HG03457 (cell line): Measurements from ENCODE around the gene WDR44.
A peak's percentile ranks its signal among the peaks of the same experiment; 100 is the strongest.
"Not testable (repeated sequence)": the region's sequence is repeated elsewhere in the genome, so short reads cannot be mapped to it uniquely, and the experiment has no call there.

Source experiments
- ATAC-seq: cut with Tn5 transposase; IDR thresholded peaks from one replicate; pipeline ENCODE4 v1.9.1; 2021; ENCODE audit warnings: moderate number of reproducible peaks; ENCODE audit not compliant: unreplicated experiment

WDR44 gene

DNA sequence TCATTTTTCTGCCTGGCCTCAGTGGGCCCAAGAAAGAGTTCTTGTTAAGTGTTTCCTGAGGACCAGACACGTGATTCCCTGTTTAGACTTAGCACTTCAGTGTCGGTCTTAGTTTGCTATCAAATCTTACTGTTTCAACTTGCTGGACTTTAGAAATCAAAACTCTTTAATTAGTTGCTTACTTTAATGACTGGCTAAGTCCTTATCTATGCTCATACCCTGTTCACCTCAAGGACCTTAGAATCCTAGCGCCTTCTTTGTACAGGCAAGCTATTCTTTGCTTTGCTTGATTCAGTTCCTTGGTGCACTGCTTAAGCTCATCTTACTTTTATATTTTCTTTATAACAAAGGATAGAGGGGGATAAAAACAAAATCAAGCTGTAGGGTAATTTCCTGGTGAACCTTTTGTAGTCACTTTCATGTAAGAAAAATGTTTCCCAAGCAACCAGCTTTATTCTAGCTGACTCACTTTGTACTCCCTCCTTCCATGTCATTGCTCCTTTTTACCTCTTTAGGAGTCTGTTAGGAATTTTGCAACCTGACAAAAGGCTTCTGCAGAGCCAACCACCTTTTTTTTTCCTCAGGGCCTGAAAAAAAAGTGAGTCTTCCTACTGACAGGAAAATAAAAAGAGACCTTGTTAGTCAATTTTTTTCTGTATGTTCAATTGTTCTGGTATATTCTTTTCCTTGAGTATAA lies 14.7 kb downstream of the WDR44 start:
- no peak for ATAC-seq

DNA sequence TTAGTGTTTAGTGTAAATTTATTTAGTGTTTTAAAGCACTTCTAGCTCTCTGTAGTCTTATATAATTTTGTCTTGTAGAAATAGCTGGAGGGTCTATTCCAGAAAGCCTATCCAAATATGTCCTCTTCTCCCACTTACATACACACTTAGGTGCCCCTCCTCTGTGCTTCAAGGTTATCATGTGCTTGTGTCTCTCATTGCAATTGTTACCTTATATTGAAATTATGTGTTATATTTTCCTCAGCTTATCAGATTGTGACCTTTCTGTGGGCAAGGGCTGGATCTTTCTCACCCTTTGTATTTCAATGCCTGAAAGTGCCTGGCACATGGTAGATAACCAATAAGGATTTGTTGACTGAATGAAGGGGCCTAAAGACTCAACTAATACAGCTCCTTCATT lies 18.4 kb downstream of the WDR44 start:
- no peak for ATAC-seq

DNA sequence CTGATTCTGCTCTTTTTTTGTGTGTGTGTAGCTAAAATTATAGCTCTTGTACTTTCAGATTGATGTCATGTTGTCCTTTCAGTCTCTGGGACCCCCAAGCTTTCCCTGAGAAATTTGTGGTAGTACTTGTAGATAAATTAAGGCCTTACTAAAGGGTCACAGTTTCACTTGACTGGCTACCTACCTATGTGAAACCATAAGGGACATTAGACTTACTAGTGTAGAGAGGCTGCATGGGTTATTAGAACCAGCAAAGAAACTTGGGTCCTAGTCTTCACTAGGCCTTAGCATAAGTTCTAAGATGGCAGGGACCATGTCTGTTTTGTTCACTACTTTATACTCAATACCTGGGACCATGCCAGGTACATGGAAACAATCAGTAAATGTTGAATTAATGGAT lies 21.4 kb downstream of the WDR44 start:
- ATAC-seq = no peak

DNA sequence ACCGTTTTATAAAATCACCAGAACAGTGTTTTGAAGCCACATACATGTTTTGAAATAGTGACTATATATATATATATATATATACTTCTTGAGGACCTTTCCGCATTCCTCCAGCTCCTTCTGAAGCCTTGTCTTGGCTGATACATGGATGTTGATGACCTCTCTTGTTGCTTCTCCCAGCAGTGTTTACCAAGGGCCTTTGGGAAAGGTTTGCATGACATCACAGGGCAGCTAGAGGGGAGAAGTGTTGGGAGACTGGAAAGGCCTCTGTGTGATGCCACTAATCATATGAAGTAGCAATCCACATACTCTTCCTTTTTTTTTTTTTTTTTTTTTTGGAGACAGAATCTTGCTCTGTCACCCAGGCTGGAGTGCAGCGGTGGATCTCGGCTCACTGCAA lies 22.5 kb downstream of the WDR44 start:
- ATAC-seq = no peak

DNA sequence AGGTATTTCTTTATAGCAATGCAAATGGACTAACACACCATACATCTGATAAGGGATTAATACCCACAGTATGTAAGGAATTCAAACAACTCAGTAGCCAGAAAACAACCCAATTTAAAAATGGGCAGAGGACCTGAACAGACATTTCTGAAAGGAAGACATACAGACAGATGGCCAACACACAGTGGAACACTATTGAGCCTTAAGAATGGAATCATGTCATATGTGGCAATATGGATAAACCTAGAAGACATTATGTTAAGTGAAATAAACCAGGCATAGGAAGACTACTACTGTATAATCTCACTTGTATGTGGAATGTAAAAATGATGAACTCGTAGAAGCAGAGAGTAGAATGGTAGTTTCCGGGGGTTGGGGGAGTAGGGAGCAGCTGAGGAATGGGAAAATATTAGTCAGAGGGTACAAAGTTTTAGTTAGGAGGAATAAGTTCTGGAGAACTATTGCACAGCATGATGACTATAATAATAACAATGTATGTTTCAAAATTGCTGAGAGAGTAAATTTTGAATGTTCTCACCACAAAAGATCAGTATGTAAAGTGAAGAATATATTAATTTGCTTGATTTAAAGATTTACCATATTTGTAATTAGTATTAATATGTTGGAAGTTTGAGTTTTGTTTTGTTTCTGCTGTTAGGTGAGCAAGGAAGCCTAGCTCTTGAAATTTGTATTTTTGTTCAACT lies 25.2 kb downstream of the WDR44 start:
- ATAC-seq = no peak

DNA sequence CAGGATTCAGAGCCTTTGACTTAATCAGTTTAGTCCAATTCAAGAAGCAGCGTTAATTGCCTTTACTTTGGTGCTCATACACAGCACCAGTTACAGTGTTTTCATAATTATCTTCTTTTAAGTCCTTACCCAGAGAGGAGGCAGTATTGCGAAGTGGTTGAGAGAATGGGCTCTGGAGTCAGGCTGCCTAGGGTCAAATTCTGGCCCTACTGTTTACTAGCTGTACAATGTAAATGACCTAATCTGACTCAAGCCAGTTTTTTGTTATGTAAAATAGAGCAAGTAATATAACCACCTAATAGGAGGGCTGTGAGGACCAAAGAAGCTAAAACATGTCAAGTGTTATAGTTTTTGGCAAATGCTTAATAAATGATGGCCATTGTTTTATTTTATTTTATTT lies 27.6 kb downstream of the WDR44 start:
- no peak for ATAC-seq

DNA sequence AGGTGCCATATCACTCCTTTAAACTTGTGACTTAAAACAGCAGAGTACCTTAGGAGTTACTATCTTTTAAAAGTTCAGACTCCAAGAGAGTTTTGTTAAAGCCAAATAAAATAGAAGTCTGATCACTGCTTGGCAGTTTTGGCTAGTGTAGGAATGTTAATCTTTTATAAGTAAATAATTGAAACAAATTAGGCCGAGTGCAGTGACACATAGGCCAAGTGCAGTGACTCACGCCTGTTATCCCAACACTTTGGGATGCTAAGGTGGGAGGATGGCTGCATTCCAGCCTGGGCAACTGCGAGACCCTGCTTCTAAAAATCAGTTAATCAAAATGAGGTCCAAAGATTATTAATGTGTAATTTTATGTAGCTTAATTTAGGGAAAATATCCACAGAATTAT lies 37.2 kb downstream of the WDR44 start:
- no peak for ATAC-seq

DNA sequence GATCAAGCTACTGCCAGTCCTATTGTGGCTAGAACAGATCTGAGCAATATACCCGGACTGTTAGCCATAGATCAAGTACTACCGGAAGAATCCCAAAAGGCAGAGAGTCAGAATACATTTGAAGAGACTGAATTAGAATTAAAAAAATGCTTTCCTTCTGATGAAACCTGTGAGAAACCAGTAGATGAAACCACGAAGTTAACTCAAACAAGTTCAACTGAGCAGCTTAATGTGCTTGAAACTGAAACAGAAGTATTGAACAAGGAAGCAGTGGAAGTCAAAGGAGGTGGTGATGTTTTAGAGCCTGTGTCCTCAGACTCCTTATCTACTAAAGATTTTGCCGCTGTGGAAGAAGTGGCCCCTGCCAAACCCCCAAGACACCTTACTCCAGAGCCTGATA lies 46.8 kb downstream of the WDR44 start:
- ATAC-seq = no peak

DNA sequence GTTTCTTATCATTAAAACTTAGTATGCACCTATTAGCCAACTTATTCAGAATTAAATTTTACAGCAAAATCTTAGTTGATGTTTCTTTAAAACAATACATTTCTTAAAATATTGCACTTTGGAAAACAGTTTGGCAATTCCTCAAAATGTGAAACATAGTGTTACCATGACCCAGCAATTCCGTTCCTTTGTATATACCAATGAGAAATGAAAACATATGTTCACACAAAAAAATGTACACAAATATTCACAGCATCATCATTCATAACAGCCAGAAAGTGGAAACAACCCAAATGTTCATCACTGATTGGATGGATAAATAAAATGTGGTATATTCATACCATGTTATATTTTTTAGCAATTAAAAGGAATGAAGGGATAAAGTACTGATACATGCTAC lies 50.2 kb downstream of the WDR44 start:
- no peak for ATAC-seq

DNA sequence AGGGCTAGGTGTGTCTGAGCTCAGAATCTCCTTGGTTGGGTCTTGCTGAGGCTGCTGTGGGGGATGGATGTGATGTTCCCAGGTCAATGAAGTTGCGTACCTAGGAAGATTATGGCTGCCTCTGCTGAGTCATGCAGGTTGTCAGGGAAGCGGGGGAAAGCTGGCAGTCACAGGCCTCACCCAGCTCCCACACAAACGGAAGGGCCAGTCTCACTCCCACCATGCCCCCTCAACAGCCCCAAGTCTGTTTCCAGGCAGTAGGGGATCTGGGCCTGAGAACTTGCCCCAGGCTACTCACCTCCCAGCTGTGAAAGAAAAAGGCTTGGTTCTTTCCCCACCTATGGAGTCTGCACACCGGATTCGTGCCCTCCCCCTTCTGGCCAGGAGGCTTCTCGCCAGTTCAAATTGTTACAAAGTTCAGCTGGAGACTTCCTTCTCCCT lies 72.9 kb downstream of the WDR44 start:
- no peak for ATAC-seq

DNA sequence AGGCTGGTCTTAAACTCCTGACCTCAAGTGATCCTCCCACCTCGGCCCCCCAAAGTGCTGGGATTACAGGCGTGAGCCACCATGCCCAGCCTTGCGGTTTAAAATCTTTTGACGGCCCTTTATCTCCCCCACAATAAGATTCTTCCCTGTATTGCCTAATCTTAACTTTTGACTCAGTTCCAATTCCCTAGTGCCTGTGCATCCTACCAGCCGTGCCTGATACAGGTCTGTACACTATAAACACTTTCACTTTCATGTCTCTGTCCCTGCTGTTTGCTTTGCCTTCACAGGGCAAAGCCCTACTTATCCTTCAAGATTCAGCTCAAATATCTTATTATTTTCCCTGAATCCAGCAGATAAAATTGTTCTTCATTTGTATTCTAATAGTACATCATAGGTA lies 74.6 kb downstream of the WDR44 start:
- ATAC-seq = peak; percentile 60

DNA sequence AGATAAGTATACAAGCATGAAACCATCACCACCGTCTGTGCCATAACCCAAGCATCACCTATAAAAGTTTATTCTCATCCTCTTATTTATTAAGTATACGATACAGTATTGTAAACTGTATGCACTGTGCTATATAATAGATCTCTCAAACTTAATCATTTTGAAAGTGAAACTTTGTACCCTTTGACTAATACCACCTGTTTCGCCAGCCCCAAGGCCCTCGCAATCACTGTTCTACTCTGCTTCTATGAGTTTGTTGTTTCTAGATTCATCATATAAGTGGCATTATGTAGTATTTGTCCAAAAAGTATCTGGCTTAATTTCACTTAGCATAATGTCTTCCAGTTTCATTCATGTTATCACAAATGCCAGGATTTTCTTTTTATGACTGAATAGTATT lies 77.7 kb downstream of the WDR44 start:
- ATAC-seq = peak; percentile 87

DNA sequence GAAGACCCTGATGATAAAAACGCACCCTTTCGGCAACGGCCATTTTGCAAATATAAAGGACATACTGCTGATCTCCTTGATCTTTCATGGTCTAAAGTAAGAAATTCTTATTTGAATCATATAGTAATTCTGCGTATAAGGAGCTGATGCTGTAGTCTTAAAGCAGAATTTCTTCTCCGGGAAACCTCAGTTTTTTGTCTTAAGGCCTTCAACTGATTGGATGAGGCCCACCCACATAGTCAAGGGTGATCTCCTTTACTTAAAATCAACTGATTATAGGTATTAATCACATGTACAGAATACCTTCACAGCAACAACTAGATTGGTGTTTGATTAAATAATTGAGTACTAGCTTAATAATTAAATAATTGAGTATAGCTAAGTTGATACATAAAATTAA lies 86.9 kb downstream of the WDR44 start:
- ATAC-seq = no peak

DNA sequence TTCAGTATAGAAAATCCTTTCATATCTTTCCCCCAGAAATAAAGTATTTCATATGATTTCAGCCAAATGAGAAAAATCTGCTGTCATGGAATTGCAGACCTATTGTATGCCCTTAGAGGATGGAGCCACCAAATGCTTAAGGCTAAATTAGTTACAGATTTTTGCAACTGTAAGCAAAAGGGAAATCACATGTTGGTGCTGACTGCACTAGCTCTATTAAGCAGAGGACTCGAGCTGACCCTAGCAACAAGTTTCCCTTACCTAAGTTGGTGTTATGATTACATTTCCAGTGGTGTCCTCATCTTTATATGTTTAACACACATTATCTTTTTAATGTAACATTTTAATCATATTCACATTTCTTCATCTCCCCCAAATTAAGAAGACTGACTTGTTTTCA lies 91.4 kb downstream of the WDR44 start:
- ATAC-seq = no peak

DNA sequence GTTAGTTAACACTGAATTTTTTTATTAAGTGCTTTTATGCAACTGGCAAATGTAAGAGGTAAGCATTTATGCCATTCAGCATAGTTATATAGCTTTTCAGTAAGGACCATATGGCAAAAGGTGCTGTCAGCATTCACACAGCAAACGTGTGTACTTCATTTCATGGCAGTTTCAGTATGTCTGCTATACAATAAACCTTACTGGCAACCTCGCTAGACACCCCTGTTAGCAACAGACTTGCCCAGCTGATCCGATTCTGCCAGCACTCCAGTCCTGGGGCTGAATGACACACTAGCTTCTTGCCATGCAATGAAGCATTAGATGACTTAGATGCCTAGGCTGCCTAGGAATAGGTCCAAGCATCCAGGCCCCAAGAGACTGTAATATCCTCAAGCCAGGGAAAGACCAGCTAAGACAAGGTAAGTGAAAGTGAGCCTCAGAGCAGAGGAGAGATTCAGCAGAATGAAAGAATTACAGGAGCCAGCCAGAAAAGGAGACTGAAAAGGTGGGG lies 102.4 kb downstream of the WDR44 start:
- no peak for ATAC-seq

DNA sequence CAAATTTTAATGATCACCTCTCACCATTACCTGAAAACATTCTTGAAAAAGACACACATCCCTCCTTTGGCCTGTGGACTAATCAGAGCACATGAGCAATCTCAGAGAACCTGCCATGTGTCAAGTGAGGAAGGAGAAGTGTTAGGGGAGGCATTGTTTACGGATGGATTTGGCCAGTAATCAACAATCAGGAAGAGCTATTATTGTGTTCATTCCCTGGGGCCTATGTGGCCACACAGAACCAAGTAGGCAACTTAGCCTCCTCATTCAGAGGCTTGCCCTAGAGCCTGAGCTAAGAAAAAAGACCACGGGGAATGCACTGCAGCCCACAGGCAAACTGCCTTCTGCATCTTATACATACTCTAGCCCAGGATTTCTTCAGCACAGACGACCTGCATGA lies 109.1 kb downstream of the WDR44 start:
- ATAC-seq = no peak

DNA sequence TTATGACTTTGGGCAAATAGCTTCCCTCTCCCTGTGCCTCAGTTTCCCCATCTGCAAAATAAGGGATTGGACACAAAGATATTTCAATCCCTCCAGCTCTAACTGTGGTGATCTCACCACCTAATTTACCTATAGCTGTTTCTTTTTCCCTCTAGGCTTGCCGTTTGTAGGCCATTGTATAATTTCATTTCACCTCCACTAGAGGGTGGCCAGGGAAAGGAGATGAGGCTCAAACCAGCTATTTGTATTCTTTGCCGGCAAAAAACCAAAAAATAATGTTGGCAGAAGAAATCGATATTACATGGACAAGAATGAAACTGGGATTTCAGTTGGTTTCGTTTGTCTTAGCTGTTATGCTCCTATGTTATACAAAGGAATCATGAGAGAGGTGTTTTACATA lies 113.6 kb downstream of the WDR44 start:
- no peak for ATAC-seq

DNA sequence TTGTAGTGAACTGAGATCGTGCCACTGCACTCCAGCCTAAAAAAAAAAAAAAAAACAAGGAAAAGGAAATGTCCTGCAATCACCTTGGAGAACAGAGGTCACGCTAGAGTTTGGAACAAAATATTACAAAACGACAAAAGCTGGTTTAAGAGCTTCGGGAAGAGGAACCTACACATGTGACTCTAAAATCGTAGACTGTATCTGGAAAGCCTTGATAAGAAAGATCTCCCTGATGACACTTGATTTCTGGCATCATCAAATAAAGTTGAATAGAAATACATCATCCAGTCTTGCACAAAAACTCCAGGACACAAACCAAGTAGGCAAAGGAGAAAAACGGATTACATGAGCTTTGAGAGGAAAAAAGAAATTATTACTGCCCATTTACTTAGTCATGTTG lies 118.6 kb downstream of the WDR44 start:
- ATAC-seq = no peak

DNA sequence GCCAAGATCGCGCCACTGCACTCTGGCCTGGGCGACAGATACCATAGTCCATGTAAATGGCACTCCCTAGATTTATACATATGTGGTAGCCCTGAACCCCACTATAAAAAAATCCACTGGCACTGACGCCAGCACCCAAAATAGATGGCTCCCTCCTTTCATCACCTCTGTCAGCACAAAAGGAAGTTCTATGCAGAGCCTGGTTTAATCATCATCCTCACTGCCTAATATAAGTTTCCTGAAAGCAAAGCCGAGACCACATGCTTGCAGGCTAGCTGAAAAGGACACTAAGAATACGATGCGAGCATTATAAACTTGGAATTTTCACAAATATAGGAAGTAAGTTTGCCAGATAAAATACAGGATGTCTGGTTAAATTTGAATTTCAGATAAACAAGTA lies 122.2 kb downstream of the WDR44 start:
- no peak for ATAC-seq

DNA sequence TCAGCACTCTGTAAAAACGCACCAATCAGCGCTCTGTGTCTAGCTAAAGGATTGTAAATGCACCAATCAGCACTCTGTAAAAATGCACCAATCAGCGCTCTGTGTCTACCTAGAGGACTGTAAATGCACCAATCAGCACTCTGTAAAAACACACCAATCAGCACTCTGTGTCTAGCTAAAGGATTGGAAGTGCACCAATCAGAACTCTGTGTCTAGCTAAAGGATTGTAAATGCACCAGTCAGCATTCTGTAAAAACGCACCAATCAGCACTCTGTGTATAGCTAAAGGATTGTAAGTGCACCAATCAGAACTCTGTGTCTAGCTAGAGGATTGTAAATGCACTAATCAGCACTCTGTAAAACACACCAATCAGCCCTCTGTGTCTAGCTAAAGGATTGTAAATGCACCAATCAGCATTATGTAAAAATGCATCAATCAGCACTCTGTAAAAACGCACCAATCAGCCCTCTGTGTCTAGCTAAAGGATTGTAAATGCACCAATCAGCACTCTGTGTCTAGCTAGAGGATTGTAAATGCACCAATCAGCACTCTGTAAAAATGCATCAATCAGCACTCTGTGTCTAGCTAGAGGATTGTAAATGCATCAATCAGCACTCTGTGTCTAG lies 124.9 kb downstream of the WDR44 start:
- ATAC-seq = not testable (repeated sequence)

DNA sequence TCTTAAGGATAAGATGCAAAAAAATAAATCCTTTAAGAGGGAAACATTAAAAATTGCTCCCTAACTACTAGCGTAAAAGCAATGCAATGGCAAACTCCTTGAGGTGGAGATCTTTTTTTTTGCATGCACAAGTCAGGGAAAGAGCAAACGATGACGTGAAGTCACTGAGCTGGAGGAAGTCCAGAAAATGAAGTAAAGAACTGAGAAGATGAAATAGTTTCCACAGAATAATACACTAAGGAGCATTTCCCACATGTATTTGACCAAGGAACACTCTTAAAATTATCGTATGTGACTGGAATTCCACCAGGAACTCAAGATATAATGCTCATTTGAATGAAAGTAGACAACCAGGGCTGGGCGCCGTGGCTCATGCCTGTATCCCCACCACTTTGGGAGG lies 128.7 kb downstream of the WDR44 start:
- no peak for ATAC-seq

DNA sequence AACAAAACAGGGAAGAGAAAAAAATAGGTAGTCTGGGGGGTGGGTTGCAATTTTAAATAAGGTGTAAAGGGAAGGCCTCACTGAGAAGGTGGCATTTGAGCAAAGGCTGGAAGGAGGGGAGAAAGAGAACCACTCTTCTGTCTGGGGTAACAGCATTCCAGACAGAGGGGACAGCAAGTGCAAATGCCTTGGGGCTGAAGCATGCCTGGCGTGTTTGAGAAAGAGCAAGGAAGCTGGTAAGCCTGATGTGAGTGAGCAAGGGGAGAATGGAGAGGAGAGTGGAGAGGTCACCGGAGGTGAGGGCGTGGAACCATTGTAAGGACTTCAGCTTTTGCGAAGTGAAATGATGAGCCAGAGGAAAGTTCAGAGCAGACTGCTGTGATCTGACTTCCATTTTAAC lies 130.0 kb downstream of the WDR44 start:
- no peak for ATAC-seq
